Measurements from ENCODE around the gene MAGI3.

MAGI3 gene

GRCh38 chr1:113593550-113594297 lies 203.4 kb downstream of the MAGI3 start:
- TF ChIP-seq GATA2 (IDR thresholded peaks at IDR 0.05; ENCODE audit: low read depth, low read length) (no peak), GATA3 (IDR thresholded peaks at IDR 0.05; ENCODE audit: low read depth, low read length) (no peak)

GRCh38 chr1:113605146-113605545 lies 214.8 kb downstream of the MAGI3 start:
- no peak for TF ChIP-seq GATA2 (IDR thresholded peaks at IDR 0.05; ENCODE audit: low read depth, low read length)
- no peak for TF ChIP-seq GATA3 (IDR thresholded peaks at IDR 0.05; ENCODE audit: low read depth, low read length)

DNA sequence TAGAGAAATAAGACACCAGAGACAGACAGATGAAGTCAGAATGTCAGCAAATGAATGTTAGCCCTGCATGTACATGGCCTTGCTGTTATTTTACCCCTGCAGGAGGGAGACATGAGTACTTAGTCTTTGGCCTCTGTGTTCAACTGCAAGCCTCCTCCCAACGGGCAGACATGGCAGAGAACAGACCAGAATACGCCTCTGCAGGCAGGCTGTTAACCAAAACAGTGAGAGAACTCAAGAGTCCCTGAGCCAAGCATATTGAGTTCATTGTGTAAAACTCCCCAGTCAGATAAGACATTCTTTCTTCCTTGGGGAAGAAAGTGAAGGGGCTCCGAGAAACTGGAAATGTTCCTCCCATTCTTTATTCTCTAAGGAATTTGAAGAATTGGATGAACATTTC lies 218.1 kb downstream of the MAGI3 start:
- no peak for TF ChIP-seq GATA3 (IDR thresholded peaks at IDR 0.05; ENCODE audit: low read depth, low read length)
- no peak for TF ChIP-seq GATA2 (IDR thresholded peaks at IDR 0.05; ENCODE audit: low read depth, low read length)

DNA sequence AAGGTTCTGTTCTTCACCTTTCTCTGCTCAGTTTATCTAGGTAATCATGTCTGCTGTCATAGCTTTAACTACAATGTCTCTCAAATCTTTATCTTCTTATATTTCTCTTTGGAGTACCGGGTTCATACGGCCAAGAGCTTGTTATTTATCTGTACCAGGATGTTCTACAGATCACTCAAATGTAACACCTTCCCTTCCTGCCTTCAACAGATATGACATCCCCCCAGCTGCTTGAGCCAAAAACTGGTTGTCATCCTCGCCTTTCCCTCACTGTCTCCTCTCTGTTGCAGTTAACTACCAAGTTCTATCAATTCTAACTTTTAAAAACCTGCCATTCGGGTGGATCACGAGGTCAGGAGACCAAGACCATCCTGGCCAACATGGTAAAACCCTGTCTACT lies 220.1 kb downstream of the MAGI3 start:
- TF ChIP-seq GATA3 (IDR thresholded peaks at IDR 0.05; ENCODE audit: low read depth, low read length) (no peak), GATA2 (IDR thresholded peaks at IDR 0.05; ENCODE audit: low read depth, low read length) (no peak)

DNA sequence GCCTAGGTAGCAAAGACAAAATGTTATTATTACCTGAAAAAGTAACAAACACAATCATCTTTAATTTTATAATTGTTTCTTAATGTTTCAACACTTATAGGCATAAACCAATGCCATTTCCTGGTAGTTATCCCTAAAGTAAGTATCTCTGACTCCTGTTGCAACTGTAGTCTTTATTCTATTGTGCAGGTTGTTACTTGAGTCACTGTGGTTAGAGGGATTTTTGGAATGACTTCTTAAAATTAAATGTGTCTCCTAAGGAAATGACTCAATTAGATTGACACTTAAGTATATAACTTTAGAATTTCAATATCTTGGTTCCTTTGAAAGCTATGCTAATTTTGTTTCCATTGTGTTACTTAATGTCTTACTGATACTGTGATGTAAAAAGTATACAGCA lies 225.1 kb downstream of the MAGI3 start:
- TF ChIP-seq GATA2 (IDR thresholded peaks at IDR 0.05; ENCODE audit: low read depth, low read length), result no peak
- TF ChIP-seq GATA3 (IDR thresholded peaks at IDR 0.05; ENCODE audit: low read depth, low read length), result no peak

DNA sequence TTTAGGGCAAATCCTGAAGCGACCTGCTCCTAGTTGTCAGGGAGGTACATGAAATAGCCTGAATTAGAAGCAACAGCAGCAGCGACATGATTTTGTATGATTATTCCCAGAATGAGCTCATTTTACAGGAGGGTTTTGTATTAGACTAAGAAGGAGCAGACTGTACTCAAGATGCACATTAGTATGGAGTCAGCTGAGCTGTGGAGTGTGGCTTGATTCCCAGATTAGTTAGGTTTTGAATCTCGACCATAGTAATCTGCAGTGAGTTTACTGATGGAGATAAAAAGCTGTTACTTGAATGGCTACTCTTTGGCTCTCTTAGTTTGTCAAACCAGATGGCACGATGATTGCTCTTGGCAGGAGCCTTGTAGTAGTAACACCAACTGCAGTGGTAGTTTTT lies 225.8 kb downstream of the MAGI3 start:
- TF ChIP-seq GATA3 (IDR thresholded peaks at IDR 0.05; ENCODE audit: low read depth, low read length) (no peak), GATA2 (IDR thresholded peaks at IDR 0.05; ENCODE audit: low read depth, low read length) (no peak)

GRCh38 chr1:113617438-113618141 lies 227.3 kb downstream of the MAGI3 start:
- TF ChIP-seq GATA3 (IDR thresholded peaks at IDR 0.05; ENCODE audit: low read depth, low read length) (no peak), GATA2 (IDR thresholded peaks at IDR 0.05; ENCODE audit: low read depth, low read length) (no peak)

GRCh38 chr1:113628997-113629396 lies 238.7 kb downstream of the MAGI3 start:
- TF ChIP-seq GATA2 (IDR thresholded peaks at IDR 0.05; ENCODE audit: low read depth, low read length), result no peak
- no peak for TF ChIP-seq GATA3 (IDR thresholded peaks at IDR 0.05; ENCODE audit: low read depth, low read length)

DNA sequence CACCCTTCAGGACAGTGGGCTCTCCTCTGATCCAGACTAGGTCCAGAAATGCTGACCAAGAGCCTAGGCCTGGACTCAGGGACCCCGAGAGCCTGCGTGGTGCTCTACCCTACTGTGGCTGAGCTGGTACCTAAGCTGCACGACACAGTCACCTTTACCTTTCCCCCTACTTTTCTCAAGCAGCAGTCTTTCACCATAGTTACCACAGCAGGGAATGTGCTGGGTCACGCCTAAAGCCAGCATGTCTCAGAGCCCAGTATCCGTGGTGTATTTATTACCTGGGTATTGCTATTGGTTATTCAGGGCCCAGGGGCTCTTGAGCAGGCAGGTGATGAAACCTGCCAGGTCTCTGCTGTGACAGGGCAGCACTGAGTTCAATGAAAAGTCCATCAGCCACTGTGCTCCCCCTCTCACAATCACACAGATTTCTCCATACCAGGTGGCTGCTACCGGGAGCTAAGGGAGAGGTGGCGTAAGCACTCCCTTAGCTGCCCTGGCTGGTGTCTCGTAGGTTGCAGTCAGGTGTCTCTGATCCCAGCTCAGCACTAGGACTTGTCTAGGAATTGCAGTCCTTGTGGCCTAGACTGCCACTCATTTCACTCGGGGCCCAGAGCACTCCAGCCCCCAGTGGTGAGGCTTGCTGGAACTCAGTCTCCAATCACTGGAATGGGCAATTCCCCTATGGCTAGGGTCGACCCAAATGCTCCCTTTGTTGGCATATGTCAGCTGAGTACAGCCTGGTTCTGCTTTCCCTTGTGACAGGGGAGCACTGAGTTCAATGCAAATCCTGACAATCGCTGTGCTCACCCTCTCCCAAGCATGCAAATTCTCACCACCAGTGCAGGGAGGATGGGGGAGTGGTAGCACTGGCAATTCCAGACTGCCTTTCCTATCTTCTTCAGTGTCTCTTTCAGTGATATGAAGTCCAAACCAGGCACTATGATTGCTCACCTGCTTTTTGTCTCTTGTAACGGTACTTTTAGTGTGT lies 240.3 kb downstream of the MAGI3 start:
- TF ChIP-seq GATA3 (IDR thresholded peaks at IDR 0.05; ENCODE audit: low read depth, low read length) (no peak), GATA2 (IDR thresholded peaks at IDR 0.05; ENCODE audit: low read depth, low read length) (no peak)

GRCh38 chr1:113641396-113641795 lies 251.1 kb downstream of the MAGI3 start:
- TF ChIP-seq GATA2 (IDR thresholded peaks at IDR 0.05; ENCODE audit: low read depth, low read length) (no peak), GATA3 (IDR thresholded peaks at IDR 0.05; ENCODE audit: low read depth, low read length) (no peak)

DNA sequence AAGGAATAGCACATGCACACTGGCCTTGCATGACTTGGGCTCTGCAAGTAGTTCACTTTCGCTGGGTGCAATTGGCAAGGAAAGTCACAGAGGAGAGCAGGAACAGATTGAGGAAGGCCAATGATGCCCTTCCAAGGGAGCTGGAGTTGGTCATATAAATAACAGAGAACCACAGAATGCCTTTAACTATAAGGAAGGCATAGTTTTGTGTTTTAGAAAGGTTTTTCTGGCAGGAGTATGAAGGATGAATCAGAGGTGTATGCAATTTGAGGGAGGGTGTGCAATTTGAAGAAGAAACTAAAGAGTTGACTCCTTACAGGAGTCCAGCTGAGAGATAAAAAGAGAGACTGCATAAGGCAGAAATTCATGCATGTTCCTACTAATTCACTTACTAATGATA lies 256.8 kb downstream of the MAGI3 start:
- TF ChIP-seq GATA3 (IDR thresholded peaks at IDR 0.05; ENCODE audit: low read depth, low read length) (no peak), GATA2 (IDR thresholded peaks at IDR 0.05; ENCODE audit: low read depth, low read length) (no peak)

GRCh38 chr1:113648478-113648877 lies 258.2 kb downstream of the MAGI3 start:
- TF ChIP-seq GATA3 (IDR thresholded peaks at IDR 0.05; ENCODE audit: low read depth, low read length), result no peak
- TF ChIP-seq GATA2 (IDR thresholded peaks at IDR 0.05; ENCODE audit: low read depth, low read length), result no peak

DNA sequence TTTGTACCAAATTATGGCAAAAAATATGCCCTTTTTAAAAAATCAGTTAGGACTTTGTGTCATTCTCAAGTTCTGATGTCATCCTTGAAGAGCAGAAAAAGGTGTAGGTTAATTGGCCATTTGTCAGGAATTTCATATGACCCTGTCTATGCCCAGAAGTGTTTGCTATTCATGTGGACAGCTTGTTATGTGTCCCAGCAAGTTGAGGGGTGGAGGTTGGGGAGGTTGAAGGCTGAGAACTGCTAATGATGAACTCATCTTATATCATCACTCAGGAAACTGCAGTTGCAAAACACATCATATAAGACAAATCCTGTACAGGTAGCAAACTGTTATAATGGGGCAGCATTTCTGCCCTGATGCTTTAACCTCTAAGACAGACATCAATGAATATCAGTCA lies 262.5 kb downstream of the MAGI3 start:
- no peak for TF ChIP-seq GATA3 (IDR thresholded peaks at IDR 0.05; ENCODE audit: low read depth, low read length)
- TF ChIP-seq GATA2 (IDR thresholded peaks at IDR 0.05; ENCODE audit: low read depth, low read length), result no peak

DNA sequence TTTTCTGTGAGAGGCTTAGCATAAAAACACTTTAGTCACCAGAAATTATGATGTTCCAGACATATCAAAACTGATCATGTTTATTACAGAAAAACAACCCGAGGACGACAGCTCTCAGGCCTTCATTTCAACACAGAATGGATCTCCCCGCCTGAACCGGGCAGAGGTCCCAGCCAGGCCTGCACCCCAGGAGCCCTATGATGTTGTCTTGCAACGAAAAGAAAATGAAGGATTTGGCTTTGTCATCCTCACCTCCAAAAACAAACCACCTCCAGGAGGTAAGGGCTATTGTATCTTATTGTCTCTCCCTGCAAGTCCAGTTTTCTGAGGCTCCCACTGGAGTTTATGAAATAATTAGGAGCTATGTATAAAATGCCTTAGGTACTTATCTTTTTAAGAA lies 263.4 kb downstream of the MAGI3 start:
- TF ChIP-seq GATA3 (IDR thresholded peaks at IDR 0.05; ENCODE audit: low read depth, low read length) (no peak), GATA2 (IDR thresholded peaks at IDR 0.05; ENCODE audit: low read depth, low read length) (no peak)
